OCI-LY7 (cell line): Measurements from ENCODE around the gene RPS6KA2.

Experiments
- EZH2phosphoT487 ChIP-seq: fragments of 200-600 bp; sonication (generic); IDR thresholded peaks from 2 replicates; pipeline ENCODE4 v1.6.1; 2018; ENCODE audit warnings: low read depth, borderline replicate concordance, mild to moderate bottlenecking, mixed run types, antibody characterized with exemption, low read length, moderate library complexity, mixed read lengths
- TF ChIP-seq, protein P1 (sequence below): fragments of 200-600 bp; sonication (generic); conservative IDR thresholded peaks from 2 replicates; pipeline ENCODE4 v1.5.1; 2014; ENCODE audit warnings: mild to moderate bottlenecking, antibody characterized with exemption, low read length, moderate library complexity, mixed read lengths

DNA sequence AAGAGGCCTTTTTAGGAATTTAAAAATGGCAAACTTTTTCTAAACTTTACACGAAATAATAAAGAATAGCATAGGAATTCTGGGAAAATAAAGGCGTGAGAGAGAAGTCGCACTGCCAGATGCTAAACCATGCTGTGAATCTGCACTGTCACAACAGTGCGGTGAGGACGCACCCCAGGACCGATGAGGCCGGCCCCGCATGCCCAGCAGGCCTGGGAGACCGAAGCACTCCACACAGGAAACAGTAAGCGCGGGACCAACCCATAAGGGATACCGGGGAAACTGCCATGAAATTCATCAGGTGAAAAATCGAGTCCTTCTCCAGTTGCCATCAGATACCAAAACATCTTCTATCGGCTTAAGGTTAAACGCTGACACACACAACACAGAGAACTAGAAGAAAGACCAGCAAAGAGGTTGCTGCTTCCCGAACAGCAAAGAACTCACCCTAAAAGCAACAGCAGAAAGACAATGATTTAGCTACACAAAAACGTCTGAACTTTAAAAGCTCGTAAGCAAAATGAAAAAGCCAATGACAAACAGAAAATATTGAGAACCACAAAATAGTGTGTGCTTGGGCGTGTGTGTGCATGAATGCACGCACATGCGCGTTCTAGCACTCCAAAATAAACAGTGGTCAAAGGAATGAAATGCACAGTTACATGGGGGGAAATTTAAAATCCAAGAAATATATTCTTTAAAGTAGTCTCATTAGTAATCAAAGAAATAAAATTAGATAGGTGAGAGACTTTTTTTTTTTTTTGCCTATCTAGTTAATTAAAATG is 55.9 kb downstream of the RPS6KA2 start:
- TF ChIP-seq, protein P1, sequence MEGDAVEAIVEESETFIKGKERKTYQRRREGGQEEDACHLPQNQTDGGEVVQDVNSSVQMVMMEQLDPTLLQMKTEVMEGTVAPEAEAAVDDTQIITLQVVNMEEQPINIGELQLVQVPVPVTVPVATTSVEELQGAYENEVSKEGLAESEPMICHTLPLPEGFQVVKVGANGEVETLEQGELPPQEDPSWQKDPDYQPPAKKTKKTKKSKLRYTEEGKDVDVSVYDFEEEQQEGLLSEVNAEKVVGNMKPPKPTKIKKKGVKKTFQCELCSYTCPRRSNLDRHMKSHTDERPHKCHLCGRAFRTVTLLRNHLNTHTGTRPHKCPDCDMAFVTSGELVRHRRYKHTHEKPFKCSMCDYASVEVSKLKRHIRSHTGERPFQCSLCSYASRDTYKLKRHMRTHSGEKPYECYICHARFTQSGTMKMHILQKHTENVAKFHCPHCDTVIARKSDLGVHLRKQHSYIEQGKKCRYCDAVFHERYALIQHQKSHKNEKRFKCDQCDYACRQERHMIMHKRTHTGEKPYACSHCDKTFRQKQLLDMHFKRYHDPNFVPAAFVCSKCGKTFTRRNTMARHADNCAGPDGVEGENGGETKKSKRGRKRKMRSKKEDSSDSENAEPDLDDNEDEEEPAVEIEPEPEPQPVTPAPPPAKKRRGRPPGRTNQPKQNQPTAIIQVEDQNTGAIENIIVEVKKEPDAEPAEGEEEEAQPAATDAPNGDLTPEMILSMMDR = no peak
- TF ChIP-seq EZH2phosphoT487 = no peak
